D341Med (cell line): ENCODE data around the gene DRAP1.
A peak's percentile ranks its signal among the peaks of the same experiment; 100 is the strongest.
"Not testable (repeated sequence)": the region's sequence is repeated elsewhere in the genome, so short reads cannot be mapped to it uniquely, and the experiment has no call there.

Experiments
- DNase-seq: peaks from one replicate; pipeline ENCODE4 v3.0.0; 2012; ENCODE audit warnings: low spot score

DRAP1 gene

DNA sequence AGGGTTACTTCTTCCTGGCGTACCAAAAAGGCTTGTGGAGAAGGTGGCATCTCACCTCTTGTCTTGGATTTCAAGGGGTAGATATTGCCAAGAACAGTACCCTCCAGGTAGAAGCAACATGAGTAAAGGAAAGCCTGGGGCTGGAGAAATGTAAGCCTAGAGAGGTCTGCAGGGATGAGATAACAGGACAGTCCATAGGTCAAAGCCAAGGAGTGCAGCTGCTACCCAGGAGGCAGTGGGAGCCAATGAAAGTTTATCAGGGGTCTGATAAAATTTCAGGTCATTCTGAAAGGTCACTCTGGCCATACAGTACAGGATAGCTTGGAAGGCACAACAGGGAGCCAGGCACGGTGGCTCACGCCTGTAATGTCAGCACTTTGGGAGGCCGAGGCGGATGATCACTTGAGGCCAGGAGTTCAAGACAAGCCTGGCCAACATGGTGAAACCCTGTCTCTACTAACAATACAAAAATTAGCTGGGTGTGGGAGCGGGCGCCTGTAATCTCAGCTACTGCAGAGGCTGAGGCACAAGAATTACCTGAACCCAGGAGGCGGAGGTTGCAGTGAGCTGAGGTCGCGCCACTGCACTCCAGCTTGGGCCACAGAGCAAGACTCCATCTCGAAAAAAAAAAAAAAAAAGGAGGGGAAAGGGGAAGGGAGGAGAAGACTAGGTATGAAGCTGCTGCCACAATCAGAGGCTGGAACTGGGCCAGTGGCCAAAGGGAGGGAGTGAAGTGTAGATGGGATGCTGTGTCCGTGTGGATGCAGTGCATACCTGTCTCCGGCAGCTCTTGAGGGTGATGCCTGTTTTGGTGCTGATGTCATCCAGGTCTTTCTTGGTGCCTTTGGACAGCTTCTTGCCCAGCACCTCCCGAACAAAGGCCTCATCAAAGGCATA is 32.2 kb upstream of the DRAP1 start:
- DNase-seq: no peak

- peak; percentile 58 for DNase-seq
Measured at GRCh38 chr11:65887723-65888162, 31.5 kb upstream of the DRAP1 start.

DNA sequence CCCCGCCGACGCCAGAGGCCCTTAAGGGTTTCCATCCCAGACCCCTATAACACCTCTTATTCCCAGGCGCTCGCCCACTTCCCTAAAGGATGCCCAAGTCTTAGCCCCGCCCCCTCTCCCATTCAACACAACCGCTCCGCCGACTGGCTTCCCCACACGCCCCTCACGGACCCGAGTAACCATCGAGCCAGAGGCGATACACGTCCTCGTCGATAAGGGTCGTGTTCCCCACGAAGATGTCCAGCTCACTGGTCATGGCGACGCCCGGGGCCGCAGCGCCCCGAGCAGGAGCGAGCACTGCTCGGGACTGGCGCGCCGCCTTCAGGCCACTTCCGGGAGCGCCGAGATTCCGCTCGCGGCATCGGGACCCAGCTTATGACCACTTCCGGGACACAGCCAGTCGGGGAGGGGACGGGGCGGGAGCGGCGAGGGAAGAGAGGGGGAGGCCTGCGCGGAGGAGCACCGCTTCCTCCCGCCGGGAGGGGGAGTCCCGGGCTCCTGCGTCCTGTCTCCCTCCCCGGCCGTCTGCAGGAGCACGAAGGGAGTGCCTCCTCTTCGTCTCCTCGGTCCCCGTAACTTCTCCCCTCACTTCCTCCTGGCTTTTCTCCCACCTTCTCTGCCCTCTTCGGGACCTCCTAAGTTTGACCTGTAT is 30.9 kb upstream of the DRAP1 start, which contains the start of gene FIBP:
Gene FIBP (minus strand): TSS at position 309 of the 652 bp plus-strand sequence. CDS start 53 bp downstream, at position 256.
- peak; percentile 95 for DNase-seq

- peak; percentile 94 for DNase-seq
Measured at GRCh38 chr11:65890324-65891218, 28.7 kb upstream of the DRAP1 start, which contains the start of gene CCDC85B. Gene CCDC85B (plus strand): TSS chr11:65890673. CDS start chr11:65890784, 111 bp downstream.

- peak; percentile 55 for DNase-seq
Measured at GRCh38 chr11:65891219-65892136, 27.7 kb upstream of the DRAP1 start.

DNA sequence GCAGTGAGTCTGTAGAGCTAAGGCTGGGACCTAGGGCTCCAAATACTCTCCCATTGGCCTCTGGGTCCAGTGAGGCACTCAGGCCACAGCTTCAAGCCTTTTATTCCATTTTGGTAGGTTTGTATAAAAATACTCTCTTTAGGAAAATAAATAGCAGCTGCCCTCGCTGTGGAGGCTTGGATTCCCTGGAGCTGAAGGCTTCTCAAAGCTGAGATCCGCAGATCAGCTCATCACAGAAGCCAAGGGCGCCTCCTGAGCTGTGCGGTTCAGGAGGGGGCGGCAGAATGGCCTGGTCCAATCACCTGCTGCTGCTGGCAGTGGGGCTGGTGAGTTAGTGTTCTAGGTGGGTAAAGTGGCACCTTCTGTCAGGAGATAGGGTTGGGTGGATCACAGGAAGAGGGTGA is 27.1 kb upstream of the DRAP1 start:
- DNase-seq: not testable (repeated sequence)

- no peak for DNase-seq
Measured at GRCh38 chr11:65892661-65893317, 26.4 kb upstream of the DRAP1 start.

DNA sequence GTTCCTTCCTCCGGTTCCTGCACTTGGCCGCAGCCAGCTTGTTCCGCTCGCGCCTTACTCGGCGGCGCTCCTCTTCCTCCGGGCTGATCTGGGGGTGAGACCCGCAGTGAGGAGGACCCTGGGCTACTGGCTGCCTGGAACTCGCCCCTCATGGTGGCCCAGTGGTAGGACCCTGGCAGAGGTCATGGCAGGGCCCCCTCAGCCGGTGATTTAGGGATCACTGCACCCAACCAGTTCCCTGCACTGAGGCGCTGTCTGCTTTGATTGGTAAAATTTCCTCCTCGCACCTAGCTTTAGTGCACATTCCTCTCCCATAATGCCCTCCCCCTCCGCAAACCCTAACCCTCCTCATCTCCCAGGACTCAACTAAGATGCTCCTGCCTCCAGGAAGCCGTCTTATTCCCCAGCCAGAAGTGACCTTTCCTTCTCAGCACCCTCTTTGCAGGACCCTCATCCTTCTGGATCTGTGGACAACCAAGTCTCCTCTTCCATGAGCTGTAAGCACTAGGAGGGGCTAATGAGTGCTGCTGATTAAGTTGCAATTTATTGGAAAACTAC is 25.1 kb upstream of the DRAP1 start:
- DNase-seq: no peak

- DNase-seq: no peak
Measured at GRCh38 chr11:65895482-65895981, 23.7 kb upstream of the DRAP1 start.

GRCh38 chr11:65896034-65896999 is 22.9 kb upstream of the DRAP1 start:
- DNase-seq: no peak

DNA sequence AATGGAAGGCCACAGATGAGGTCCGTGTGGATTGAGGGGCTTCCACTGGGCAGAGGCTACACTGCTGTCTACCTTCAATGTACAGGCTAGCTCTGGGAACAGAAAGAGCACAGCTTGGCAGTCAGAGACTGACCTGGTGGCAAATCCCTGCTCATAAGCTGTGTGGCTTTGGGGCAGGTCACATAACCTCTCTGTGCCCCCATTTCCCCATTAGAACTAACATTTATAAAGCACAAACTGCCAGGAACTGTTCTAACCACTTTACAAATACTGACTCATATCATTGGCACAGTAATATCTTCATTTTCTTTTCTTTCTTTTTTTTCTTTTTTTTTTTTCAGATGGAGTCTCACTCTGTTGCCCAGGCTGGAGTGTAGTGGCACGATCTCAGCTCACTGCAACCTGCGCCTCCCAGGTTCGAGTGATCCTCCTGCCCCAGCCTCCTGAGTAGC is 22.2 kb upstream of the DRAP1 start:
- DNase-seq: no peak

DNA sequence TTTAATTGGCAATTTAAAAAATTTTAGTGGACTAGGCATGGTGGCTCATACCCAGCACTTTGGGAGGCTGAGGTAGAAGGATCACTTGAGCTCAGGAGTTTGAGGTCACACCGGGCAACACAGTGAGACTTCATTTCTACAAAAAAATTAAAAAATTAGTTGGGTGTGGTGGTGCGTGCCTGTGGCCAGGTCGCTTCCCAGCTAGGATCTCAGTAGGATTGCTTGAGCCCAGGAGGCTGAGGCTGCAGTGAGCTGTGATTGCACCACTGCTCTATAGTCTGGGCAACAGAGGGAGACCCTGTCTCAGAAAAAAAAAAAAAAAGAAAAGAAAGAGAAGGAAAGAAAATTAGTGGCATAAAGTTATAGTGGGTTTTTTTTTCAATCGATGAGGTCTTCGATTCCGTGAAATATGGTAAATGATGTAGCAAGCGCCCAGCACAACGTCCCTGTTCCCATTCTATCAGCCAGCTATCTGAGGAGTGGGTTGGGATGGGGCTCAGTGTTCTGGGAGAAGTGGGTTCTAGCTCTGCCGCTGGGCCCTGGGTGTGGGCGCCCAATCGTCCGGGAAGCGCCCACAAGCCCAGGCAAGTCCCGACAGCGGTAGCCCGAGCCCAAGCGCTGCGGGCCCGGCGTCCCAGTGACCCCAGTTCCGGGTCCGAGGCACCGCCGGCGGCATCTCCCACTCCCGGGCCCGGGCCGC is 20.4 kb upstream of the DRAP1 start:
- no peak for DNase-seq

DNA sequence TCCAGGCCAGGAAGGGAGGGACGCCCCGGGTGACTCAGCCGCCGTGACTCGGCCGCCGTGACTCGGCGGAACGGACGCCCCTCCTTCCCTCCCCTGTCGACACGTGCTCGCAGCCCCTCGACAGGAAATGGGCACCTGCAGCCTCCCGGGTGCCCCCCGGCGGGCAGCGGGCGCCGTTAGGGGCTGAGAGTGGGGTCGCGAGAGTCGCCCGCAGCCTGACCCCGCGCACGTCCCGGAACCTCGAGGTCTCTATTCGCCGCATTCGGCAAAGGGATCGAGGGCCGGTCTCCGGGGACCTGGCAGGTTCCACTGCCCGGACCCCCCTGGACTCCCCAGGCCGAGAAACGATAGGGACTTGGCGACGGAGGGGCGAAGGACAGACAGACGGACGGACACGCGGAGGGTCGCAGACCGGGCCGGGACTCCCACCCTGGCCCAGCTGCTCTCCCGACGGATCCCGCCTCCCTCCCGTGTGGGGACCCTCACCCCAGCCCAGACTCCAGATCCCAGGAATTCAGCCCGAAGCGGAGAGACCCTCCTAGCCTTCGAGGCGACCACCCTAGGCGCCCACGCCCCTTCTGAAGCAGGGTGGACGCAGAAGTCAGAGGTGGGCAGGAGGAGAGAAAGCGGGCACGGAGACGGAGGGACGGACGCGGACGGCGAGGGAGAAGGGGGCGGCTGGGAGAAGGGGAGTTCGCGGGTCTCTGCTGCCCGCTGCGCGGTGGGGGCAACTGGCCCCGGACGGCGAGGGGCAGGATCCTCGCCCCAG is 19.7 kb upstream of the DRAP1 start:
- DNase-seq: peak; percentile 57

DNA sequence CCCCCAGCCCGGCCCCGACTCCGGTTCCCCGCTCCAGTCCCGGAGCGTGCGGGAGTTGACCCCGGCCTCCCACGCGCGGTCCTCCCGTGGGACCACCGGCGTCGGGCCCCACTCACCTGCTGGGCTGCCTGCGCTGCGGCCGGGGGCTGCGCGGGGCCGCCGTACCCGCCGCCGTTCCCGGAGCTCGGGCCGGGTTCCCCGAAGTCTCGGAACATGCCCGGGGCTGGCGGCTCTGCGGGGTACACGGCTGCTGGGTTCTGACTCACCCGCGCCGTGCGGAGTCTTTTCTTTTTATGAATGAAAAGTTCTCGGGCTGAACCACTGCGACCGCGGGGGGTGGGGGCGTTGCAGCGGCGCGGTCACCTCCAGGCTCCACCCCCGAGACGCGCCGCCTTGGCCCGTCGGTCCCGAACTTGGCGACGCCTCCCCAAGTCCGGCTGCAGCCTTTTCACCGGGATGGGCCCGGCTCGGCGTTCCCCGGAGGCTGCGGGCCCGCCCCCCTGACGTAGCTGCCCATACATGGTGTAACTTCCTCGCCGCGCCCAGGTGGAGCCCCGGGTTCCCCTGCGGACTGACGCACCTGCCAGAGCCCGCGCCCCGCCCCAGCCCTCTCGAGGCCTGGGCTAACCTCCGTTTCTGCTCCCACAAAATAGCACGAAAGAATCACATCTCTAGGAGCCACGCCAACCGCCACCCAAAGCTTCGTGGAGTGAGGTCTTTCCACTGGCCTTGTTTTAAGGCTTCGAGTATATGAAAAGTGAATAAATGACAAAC is 18.9 kb upstream of the DRAP1 start, which contains the start of gene FOSL1:
Gene FOSL1 (minus strand): TSS at position 264 of the 774 bp plus-strand sequence. CDS start 49 bp downstream, at position 215.
- peak; percentile 71 for DNase-seq

DNA sequence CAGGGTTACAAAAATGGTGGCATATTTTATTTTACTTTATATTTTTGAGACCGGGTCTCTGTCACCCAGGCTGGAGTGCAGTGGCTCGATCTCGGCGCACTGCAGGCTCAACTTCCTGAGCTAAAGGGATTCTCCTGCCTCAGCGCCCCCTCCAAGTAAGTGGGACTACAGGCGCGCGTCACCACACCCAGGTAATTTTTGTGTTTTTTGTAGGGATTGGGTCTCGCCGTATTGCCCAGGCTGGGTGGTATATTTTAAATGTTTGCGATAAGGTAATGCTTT is 18.4 kb upstream of the DRAP1 start:
- no peak for DNase-seq

GRCh38 chr11:65903068-65903481 is 16.2 kb upstream of the DRAP1 start:
- no peak for DNase-seq
